Measurements from ENCODE around the gene CDC42BPA.

The CDC42BPA gene

DNA sequence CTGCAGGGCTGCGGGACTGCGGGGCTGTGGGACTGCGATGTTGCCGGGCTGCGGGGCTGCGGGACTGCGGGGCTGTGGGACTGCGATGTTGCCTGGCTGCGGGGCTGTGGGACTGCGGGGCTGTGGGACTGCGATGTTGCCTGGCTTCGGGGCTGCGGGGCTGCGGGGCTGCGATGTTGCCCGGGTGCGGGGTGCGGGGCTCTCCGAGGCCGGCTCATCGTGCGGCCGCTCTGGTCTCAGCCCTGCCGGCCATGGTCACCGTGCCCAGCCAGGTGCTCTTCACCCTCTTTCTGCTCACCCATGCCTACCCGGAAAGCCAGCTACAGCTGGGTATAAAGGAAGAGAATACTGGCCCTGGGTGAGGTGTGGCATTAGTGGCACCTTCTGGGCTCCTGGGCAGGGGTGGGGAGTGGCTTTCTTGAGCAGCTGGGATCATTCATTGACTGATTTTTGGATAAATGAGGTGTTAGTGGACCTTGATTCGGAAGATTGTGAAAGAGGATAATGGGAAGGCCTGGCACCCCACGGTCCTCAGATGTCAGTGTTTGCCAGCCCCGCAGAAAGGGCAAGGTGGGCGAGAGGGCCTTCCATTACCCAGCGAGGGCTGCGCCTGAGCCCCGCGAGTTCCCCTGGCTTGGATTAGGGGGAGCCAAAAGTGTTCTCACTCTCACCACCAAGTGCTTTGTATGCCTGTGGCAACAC, 341.9 kb downstream of the CDC42BPA start:
- DNase-seq = no peak

DNA sequence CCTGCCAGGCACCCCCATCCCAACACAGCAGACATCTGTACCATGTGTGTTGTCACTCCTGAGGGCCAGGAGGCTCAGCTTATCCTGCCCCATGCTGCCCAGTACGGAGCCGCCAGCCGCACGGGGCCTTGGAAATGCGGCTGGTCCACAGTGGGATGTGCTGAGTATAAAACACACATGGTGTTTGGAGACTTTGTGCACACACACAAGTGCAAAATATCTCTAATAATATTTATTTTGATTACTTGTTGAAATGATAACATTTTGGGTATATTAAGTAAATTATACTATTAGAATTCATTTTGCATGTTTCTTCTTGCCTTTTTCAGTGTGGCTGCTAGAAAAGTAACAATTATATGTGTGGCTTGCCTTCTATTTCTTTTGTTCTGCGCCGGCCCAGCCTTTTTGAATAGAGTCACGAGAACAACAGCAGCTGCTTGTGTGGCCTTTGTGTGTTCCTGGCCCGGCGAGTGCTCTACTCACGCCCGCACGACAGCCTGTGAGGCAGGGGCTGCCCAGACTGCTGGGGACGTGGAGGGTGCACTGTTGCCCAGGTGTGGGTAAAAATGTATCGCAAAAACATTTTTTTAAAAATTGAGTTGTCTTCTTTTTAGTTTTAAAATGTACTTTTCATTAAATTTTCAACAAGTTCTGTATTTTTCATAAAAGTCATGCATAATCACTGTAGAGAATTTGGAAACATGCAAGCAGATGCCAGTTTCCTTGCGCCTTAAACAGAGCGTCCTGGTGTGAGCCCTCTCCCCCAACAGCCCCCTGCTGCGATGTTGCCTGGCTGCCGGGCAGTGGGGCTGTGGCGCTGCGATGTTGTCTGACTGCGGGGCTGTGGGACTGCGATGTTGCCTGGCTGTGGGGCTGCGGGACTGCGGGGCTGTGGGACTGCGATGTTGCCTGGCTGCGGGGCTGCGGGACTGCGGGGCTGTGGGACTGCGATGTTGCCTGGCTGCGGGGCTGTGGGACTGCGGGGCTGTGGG, 342.7 kb downstream of the CDC42BPA start:
- DNase-seq = no peak

DNA sequence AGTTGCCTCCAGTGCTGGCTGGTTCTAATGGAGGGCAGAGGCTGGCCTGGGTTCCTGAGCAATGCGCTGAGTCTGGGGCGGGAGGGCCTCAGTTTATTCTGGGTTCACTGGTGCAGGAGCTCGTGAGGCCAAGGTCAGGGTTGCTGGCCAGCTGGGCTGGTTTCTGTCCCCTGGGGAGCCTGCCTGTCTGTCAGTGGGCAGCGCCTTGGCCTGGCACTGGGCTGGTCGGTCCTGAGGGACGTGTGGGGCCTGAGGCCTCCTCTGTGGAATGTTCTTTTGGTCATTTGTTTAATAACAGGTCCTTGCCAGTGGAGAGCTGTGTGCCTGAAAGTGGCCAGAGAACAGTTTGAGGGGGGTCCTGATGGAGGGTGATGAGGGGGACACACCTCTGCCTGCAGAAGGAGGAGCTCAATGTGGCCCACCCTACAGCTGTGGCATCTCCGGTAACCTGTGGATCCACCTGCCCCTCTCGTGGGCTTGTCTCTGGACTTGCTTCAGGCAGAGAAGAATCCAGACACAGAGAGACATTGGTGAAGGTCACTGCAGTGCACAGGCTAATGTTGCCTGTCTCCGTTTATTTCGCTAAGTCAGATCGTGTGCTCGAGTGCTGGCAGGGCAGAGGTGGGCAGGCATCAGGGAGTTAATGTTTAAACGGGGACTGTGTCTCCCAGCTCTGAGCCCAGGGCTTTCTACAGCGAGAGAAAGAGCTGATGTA, 343.6 kb downstream of the CDC42BPA start:
- no peak for DNase-seq

DNA sequence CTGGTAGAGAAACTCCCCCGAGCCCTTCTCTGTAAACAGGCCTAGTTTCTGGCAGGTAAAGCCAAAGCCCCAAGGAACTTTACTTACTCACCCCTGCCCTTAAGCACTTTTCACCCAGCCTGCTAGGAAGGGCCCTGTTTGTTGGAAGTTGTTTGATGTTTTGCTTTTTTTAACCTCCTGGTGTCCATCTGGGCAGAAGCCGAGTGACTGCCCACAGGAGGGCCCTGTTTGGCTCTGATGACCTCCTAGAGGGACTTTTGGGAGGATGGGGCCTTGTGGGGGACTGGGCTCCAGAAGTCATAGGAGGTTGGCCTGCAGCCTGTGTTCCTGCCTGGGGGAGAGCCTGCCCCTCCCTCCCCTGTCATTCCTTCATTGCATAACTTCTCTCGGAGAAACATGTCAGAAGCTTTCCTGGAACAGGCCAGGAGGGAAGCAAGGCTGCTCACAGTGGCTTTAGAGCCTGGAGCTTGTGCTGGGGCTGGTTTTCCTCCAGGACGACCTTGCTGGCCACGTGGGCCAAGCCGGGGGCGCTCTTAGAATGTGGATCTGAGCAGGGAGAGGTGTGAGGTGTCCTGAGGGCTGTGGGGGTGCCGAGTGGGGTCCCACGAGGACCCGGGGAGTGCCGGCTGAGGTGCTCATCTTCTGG, 344.3 kb downstream of the CDC42BPA start:
- DNase-seq = no peak

DNA sequence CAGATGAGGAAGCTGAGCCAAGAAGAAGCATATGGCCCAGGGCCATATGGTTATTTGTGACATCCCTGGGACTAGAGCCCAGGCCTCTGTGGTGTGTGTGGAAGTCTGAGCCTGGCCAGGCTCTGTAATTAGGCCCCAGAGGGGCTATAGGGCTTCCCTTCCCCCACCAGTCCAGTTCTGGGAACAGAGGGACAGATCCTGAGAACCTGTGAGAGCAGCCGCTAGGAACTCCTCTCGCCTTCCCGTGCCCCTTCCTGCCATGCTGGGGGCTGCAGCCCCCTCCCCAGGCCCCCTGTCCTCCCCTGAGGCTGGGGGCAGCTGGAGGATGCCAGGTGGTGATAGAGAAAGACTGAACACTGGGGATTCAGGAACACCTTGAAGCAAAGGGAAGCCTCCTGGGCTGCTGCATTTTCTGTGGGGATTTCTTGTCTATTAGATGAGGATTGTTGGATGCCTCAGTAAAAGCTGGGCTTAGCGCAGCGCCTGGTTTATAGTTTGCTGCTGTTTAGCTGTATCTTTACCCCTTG, 344.9 kb downstream of the CDC42BPA start:
- no peak for DNase-seq

DNA sequence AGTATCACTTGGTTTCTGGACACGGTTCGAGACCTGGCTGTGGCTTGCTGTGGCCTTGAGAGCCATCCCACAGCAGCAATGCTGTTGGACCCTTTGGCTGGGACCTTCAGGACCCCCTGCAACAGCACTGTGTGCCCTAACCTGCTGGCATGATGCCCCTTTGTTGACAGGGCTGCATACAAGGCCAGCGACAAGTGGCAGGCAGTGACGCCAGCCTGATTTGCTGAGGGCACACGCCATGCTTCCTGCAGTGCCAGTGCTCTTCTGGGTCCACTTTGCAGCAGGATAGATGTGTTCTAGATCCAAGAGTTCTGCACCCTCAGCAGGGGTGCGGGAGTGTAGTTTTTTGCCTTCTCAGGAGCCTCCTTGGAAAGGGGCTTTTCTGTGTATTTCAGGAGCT, 345.4 kb downstream of the CDC42BPA start:
- DNase-seq = no peak

DNA sequence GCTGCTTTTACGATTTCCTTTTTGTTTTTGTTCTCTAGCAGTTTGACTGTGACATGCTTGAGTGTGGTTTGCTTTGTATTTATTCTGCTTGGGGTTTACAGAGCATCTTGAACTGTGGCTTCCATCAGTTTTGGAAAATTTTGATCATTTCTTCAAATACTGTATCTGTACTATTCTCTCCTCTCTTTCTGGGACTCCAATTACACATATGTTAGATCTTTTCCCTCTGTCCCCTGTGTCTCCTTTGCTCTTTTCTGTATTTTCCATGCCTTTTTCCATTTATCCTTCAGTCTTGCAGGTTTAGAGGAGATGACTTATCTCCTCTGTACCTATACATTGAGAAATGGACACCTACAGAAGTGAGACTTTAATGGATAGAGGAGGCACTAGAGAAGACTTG, 346.5 kb downstream of the CDC42BPA start:
- DNase-seq = no peak

DNA sequence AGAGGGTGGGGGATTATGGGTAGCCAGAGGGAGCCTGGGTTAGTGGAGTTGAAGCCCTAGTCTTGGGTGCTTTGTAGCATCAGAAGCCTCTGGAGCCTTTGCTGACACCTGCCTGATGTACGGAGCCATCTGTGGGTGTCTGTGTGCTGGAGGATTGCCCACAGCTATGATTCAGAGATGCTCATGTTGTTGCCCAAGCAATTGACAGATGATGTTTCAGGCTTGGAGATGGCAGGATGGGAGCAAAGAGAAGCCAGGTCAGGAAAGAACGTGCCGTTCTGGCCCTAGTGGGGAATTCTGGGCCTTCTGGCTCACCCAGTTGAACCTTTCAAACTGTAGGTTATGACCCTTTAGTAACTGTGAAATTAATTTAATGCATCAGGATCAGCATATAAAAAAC, 350.6 kb downstream of the CDC42BPA start:
- DNase-seq = no peak

DNA sequence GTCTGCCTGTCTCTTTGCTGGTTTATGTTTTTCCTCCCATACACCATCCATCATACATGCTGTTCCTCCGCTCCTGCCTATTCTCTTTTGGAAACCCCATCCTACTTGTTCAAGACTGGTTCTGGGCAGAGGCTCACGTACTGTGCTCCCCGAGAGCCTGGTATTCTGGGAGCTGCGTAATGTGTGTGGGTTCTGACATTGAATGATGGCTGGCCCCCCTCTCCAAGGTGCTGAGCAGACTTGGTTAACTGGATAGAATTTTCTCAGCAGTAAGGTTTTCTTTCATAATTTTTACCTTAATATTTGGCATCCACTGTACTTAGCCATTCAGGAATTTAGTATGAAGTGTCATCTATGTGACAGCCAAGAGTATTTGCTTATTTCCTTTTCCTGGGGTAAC, 351.6 kb downstream of the CDC42BPA start:
- no peak for DNase-seq

DNA sequence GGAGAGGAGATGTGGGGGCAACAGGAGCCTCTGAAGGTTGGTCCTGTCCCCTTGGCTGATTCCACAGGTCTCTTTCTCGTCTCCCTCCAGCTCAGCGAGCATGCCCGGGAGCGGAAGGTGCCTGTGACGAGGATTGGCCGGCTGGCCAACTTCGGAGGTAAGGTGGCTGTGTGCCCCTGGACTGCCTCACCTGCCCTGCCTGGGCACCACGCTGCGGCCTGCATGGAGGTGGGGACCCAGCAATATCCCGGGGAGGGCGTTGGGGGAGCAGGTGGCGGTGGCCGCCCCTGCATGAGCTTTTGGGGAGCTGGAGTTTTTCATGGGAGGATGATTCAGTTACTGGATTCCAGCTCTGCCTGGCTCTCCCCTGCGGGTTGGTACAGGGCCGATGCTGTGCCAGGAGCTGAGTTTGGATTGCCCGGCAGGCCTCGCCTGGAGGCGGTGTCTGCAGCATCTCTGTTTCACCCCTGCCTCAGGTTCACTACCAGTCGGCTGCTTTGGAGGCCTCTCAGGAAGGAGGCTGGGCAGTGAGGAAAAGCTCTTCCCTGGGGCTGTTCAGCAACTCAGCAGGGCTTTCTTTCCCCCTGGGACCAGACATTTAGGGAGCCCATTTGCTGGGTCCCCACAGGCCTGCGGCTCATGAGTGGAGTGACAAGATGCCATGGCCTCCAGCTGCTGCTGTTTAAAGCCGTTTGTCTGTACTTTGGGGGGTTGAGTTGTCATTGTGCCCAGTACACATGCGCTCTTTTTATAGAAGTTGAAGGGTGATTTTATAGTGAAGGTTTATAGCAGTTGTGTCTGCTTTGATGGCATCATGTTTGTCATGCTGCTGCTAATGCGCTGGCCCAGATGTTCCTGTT, 352.5 kb downstream of the CDC42BPA start:
- no peak for DNase-seq

DNA sequence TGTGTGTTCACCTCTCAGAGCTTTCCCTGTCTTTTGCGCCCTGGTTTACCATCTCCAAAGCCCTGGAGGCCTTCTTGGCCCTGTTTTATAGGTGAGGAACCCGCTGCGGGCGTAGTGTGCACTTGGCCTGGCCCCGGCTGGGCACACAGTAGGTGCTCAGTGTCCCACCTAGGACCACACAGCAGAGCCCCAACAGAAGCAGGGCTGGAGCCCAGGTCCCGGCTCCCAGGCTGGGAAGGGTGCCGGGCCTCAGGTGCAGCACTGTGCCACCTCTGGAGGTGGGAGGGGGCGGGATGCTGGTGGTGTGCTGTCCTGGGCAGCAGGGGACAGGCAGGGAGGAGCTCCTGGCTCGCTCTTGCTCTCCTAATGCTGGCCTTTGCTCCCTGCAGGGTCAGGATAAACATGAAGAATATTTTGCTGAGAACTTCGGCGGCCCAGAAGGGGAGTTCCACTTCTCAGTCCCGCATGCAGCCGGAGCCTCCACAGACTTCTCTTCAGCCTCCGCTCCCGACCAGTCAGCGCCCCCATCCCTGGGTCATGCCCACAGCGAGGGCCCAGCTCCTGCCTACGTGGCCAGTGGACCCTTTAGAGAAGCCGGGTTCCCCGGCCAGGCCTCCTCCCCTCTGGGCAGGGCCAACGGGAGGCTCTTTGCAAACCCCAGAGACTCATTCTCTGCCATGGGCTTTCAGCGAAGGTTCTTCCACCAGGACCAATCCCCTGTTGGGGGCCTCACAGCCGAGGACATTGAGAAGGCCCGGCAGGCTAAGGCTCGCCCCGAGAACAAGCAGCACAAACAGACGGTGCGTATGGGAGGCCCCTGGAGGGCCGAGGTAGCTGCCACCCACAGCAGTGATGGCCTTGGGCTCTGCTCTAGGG, 353.4 kb downstream of the CDC42BPA start:
- no peak for DNase-seq

DNA sequence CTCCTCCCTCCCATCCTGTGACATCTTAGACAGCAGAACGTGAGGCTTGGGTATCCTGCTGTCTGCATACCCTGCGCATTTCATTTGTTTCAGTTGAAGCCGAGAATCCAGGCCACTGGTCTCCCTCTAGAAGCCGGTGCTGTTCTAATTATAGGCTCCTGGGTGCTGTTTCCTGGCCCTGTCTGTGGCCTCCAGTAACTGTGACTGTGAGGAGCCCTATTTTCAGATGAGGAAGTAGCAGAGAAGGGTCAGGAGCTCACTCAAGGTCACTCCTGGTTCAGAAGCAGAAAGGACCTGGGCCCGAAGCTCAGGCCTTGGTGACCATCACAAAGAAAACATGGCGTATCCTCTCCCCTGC, 354.2 kb downstream of the CDC42BPA start:
- no peak for DNase-seq

DNA sequence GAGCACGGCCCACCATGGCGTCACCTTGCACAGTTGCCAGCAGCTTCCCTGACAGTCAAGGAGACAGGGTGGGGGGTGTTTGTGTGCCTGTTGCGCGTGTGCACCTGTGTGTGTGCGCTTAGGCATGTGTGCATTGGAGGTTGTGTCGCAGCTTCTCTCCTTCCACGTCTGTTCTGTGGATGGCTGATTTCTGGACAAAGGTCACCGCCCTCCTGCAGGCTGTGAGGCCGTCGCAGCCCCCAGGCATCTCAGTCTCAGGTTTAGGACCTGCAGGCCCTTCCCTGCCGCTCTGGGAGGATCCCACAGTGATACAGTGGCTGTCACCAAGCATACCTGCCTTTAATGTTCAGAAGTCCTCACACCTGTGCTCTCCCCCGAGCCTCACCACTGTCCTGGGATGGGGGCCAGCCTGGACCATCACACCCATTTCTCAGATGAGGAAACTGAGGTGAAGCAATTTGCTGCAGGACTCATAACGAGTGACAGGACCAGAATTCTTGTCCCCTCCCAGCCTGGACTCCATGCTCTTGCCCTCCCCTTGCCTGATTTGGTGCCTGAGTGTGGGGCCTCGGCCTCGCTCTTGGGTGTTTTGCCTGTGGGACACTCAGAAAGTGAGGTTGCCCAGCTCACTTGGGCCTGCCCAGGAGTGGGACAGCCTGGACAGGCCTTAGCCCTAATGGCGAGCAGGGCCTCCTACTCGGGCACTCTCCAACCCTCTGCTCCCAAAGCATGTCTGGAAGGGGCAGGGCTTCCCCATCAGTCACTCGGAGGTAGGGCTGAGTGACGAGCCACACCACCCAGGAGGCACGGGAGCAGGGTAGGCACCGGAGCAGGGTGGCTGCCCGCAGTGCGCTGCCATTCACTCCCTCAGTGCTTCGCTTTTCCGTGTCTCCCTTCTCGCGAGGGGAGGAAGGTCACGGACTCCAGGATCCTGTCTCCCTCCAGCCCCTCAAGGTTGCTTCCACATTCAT, 355.6 kb downstream of the CDC42BPA start:
- no peak for DNase-seq

DNA sequence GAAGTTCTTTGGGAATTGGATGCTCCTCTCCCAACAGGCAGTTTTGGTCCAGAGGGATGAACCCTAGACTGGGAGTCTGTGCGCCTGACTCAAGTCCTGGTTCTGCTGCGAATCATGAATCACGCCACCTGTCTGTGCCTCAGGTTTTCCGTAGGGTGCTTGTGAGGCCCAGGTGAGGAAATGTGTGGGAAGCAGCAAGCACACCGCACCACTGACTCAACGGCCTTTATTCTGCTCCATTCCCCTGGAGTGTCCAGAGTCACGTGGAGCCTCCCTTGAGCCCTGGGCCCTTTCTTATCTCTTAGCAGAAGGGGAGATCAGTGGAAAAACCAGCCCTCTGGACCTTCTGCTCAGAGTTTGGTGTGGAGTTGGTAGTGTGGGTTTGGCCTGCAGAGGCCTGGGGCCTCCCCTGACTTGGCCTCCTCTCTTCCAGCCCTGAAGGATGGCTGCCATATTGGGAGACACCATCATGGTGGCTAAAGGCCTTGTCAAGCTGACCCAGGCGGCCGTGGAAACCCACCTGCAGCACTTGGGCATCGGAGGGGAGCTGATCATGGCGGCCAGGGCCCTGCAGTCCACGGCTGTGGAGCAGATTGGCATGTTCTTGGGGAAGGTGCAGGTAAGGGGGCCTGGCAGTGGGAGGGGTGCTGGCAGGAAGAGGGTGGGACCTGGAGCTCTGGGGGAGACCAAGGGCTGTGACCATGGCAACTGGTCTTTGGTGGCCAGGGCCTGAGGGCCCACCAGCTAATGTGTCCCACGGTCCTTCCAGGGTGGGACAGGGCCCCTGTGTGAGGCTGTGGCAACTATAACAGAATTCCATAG, 357.1 kb downstream of the CDC42BPA start:
- no peak for DNase-seq

DNA sequence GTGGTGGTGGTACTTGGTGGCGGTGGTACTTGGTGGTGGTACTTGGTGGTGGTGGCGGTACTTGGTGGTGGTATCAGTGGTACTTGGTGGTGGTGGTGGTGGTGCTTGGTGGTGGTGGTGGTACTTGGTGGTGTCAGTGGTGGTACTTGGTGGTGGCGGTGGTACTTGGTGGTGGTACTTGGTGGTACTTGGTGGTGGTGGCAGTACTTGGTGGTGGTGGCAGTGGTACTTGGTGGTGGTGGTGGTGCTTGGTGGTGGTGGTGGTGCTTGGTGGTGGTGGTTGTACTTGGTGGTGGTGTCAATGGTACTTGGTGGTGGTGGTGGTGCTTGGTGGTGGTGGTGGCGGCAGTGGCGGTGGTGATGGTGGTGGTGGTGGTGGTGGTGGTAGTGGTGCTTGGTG, 358.0 kb downstream of the CDC42BPA start:
- DNase-seq = no peak

DNA sequence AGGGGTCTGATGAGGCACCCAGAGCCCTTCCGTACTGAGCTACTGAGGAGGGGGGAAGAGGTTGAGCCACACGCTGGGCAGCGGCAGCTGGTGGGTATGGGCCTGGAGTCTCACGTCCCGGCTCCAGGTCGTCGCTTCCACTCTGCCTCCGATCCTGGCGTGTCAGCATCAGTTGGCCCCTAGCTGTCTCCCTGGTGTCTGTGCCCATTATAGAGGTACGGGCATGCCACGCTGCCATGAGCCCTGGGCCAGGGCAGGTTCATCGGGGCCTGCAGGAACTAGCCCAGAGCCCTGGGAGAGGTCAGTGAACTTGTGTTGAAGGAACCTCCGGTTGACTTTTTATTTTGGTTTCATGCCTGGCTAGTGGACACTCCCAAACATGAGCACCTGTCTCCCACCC, 360.0 kb downstream of the CDC42BPA start:
- DNase-seq = no peak

DNA sequence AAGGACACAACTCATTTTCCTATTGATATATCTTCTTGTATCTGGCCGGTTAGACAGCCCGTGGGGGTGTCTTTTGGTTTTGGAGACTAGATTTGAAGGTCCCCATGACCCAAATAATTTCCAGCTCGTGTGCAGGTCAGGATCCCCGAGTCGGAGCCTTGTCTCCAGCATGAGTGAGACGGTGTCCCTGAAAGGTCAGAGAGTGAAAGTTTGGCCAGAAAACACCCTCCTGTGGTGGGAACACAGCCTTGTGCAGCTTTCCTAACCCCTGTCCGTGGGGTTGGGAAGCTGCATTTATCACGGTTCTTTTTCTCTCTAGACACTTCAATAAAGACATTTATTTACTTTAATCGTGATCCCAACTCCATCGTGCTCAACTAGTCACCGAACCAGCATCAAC, 360.6 kb downstream of the CDC42BPA start:
- no peak for DNase-seq

DNA sequence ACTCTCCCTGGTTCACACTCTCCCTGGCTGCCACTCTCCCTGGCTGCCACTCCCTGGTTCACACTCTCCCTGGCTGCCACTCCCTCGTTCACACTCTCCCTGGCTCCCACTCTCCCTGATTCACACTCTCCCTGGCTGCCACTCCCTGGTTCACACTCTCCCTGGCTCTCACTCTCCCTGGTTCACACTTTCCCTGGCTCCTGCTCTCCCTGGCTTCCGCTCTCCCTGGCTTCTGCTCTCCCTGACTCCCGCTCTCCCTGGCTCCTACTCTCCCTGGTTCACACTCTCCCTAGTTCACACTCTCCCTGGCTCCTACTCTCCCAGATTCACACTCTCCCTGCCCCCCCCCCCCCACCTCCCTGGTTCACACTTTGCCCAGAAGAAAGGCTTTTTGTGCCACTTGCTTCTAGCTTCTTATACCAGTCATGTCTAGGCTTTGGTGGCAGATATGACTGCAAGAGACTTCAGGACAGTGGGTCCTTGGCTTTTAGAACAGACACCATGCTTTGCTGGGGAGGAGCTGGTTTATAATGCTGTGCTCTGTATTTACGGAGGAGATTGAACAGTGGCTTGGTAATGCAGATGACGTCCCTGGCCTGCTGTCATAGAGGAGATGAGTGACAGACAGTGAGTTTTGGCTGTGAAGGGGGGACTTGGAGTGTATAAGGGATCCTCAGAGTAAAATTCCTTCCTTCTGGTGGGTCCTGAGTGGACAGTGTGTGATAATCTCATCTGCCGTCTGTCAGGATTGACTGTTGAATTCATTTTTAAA, 361.2 kb downstream of the CDC42BPA start:
- no peak for DNase-seq
